Gastroesophageal sphincter (tissue), 3 donors: ENCODE measurements around the gene HOGA1.

Experiments
- CTCF ChIP-seq, 4 experiments: fragments of 200-600 bp in 2 of 4; fragments of 450-650 bp in 2 of 4; sonication (generic) in 1 of 4; IDR thresholded peaks; one replicate each; pipeline ENCODE4 v1.5.1; 2017 to 2019; ENCODE audit warnings: antibody characterized with exemption in 4 of 4, mild to moderate bottlenecking in 2 of 4, moderate library complexity in 2 of 4
- POLR2A ChIP-seq, 2 donors: fragments of 450-650 bp; IDR thresholded peaks; one replicate each; pipeline ENCODE4 v1.6.1; 2017; ENCODE audit warnings: antibody characterized with exemption in 2 of 2, mild to moderate bottlenecking in 2 of 2, moderate library complexity in 1 of 2

GRCh38 chr10:97651773-97652172, 67.6 kb downstream of the HOGA1 start:
- TF ChIP-seq POLR2A (IDR thresholded peaks at IDR 0.05) (no peak), CTCF (IDR thresholded peaks at IDR 0.05) (no peak)
